Measurements from ENCODE around the gene KLRC4.
"Not testable (repeated sequence)": the region's sequence is repeated elsewhere in the genome, so short reads cannot be mapped to it uniquely, and the experiment has no call there.

The KLRC4 gene

GRCh38 chr12:10448236-10448635 lies 38.7 kb upstream of the KLRC4 start:
- no peak for TF ChIP-seq CTCF (IDR thresholded peaks at IDR 0.05; ENCODE audit: control insufficient read depth, insufficient read depth, low read depth, low read length, missing control alignments)
- no peak for DNase-seq (ENCODE audit: low read depth)
- no peak overlapping the region for H3K4me3 ChIP-seq (ENCODE audit: control insufficient read depth, low read depth, low read length)

- DNase-seq (ENCODE audit: low read depth); H3K4me3 ChIP-seq (ENCODE audit: control insufficient read depth, low read depth, low read length): not testable (repeated sequence)
These were observed 36.5 kb upstream of the KLRC4 start for GRCh38 chr12:10446052-10446451.

GRCh38 chr12:10441144-10441543 lies 31.6 kb upstream of the KLRC4 start:
- not testable (repeated sequence) for H3K4me3 ChIP-seq (ENCODE audit: control insufficient read depth, low read depth, low read length); DNase-seq (ENCODE audit: low read depth)

GRCh38 chr12:10439608-10440274 lies 30.2 kb upstream of the KLRC4 start:
- DNase-seq (ENCODE audit: low read depth); H3K4me3 ChIP-seq (ENCODE audit: control insufficient read depth, low read depth, low read length): not testable (repeated sequence)

GRCh38 chr12:10437601-10438000 lies 28.0 kb upstream of the KLRC4 start:
- not testable (repeated sequence) for H3K4me3 ChIP-seq (ENCODE audit: control insufficient read depth, low read depth, low read length); DNase-seq (ENCODE audit: low read depth)

GRCh38 chr12:10435816-10436215 lies 26.3 kb upstream of the KLRC4 start, which contains the start of gene KLRC2:
Gene KLRC2, minus strand, starts transcription at chr12:10436010. Its CDS starts 24 bp downstream, at chr12:10435986.
- not testable (repeated sequence) for DNase-seq (ENCODE audit: low read depth)

GRCh38 chr12:10430623-10431022 lies 21.1 kb upstream of the KLRC4 start:
- not testable (repeated sequence) for DNase-seq (ENCODE audit: low read depth); H3K4me3 ChIP-seq (ENCODE audit: control insufficient read depth, low read depth, low read length)

More at GRCh38 chr12:10435816-10436215, 26.3 kb upstream of the KLRC4 start, which contains the start of gene KLRC2:
- not testable (repeated sequence) for H3K4me3 ChIP-seq (ENCODE audit: control insufficient read depth, low read depth, low read length)

- H3K4me3 ChIP-seq (ENCODE audit: control insufficient read depth, low read depth, low read length); DNase-seq (ENCODE audit: low read depth): not testable (repeated sequence)
These were observed 16.4 kb upstream of the KLRC4 start for GRCh38 chr12:10425938-10426337.

GRCh38 chr12:10424260-10424899 lies 14.8 kb upstream of the KLRC4 start:
- not testable (repeated sequence) for H3K4me3 ChIP-seq (ENCODE audit: control insufficient read depth, low read depth, low read length); DNase-seq (ENCODE audit: low read depth)

- H3K4me3 ChIP-seq (ENCODE audit: control insufficient read depth, low read depth, low read length); DNase-seq (ENCODE audit: low read depth): not testable (repeated sequence)
These were observed 12.6 kb upstream of the KLRC4 start for GRCh38 chr12:10422159-10422558.

GRCh38 chr12:10420334-10420733 lies 10.8 kb upstream of the KLRC4 start, which contains the start of gene KLRC3:
Gene KLRC3, minus strand, starts transcription at chr12:10420595. Its CDS starts 45 bp downstream, at chr12:10420550.
- H3K4me3 ChIP-seq (ENCODE audit: control insufficient read depth, low read depth, low read length); DNase-seq (ENCODE audit: low read depth): not testable (repeated sequence)

- H3K4me3 ChIP-seq (ENCODE audit: control insufficient read depth, low read depth, low read length) = no peak overlapping the region
- no peak for DNase-seq (ENCODE audit: low read depth)
- TF ChIP-seq CTCF (IDR thresholded peaks at IDR 0.05; ENCODE audit: control insufficient read depth, insufficient read depth, low read depth, low read length, missing control alignments) = no peak
These were observed 715 bp downstream of the KLRC4 start for GRCh38 chr12:10408842-10409241.
